Left hindlimb (tissue), 1 donor: ENCODE results near the gene LMO1.
A peak's percentile ranks its signal among the peaks of the same experiment; 100 is the strongest.

Experiments
- DNase-seq: peaks from one replicate; pipeline ENCODE4 v3.0.0-alpha.2; 2018

The LMO1 gene

DNA sequence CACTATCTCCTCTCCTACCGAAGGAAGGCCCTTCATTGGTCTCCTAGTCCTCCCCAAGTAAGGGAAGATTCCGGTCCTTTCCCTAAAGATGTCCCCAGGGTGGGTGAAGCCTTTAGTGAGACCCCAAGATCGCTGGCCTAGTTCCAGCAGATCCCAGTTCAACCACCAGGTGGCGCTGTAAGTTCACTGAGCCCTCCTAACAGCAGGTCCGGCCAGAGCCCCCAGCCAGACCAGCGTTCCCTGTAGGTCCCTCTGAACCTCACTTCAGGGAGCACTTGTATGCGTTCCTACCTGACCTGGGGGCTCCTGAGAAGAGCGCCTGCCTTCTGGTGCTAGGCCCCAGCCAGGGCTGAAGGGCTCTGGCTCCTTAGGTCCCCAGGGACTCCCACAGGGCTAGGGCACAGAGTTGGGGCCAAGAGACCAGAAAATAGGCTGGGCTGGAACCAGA is 38.1 kb downstream of the LMO1 start:
- peak; percentile 81 for DNase-seq

- no peak for DNase-seq
These were observed 39.0 kb downstream of the LMO1 start for GRCh38 chr11:8224711-8225110.

- DNase-seq, result no peak
These were observed 39.5 kb downstream of the LMO1 start for GRCh38 chr11:8224161-8224591.

DNA sequence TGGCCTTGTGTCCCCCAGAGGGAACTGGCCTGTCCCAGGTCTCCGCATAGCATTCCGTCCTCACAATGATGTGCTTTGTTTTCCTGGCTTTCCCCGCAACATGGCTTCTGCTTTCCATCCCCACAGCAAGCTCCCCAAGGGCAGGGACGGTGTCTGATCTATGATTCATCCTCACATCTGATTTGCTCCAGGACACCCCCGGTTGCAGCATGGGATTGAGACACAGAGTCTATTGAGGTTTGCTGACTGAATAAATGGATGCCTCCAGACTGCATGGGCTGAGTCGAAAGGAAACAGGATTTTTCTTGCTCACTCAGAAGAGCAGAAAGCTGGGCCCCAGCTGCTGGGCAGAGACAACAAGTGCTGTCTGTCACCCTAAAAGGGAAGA is 40.2 kb downstream of the LMO1 start:
- no peak for DNase-seq

DNA sequence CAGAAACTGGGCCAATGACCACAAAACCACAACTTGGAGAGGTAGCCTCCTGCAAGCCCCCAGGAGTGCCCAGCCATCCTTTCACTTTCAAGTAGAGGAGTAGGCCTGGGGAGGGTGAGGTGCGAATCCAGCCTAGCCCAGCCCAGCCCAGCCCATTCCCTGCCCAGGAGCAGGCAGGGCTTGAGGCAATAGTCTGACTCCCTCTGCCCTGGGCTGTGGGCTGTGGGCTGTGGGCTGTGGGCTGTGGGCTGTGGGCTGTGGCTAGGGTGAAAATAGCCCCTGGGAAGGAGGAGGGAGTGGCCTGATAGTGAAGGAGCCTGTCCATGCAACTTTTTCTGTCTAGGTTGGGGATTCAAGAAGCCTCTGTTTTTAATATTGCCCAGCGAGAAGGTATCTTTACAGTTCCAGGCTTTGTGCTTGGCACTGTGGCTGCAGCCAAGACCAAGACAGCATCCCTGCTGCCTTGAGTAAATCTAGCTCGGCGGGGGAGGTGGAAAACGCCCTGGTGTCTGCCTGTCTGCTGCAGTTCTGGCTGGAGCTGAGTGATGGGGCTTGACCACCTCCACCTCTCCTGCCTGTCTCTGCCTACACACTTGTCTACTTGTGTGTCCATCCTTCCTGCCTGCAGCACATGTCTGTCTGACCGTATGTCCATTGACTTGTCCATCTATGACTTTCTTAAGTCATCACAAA is 40.7 kb downstream of the LMO1 start:
- DNase-seq, result peak; percentile 59

GRCh38 chr11:8221917-8222495 is 41.7 kb downstream of the LMO1 start:
- no peak for DNase-seq

DNA sequence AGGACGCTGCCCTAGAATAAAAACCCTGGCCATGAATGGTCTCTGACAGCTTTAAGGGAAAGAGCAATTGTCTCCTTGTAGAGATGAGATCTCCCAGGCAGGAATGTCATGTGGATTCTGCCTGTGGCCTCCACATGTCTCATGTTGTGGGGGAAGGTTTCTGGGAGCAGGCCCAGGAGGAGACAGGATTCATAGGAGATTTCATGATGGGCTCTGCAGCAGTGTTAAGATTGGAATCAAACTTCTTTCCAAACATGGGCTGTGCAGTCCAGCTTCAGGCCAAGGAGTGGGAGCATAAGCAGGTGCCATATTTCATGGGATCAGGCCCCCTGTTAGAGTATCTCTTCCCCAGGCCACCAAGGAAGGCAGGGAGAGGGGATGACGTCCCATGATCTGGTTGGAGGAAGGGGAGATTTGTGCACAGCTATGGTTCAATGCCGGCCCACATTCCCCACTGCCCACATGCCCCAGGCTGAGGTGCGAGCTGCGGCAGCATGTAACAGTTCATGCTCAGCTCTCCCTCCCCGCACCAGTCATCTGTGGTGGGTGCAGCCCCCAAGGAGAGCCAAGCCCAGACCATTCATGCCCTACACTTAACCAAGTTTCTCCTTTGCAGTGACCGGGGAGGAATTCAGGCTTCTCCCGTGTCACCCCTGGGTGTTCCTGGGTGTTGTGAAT is 42.5 kb downstream of the LMO1 start:
- DNase-seq, result no peak

- DNase-seq, result no peak
These were observed 43.2 kb downstream of the LMO1 start for GRCh38 chr11:8220261-8221045.

- DNase-seq, result no peak
These were observed 44.2 kb downstream of the LMO1 start for GRCh38 chr11:8219257-8220021.

DNA sequence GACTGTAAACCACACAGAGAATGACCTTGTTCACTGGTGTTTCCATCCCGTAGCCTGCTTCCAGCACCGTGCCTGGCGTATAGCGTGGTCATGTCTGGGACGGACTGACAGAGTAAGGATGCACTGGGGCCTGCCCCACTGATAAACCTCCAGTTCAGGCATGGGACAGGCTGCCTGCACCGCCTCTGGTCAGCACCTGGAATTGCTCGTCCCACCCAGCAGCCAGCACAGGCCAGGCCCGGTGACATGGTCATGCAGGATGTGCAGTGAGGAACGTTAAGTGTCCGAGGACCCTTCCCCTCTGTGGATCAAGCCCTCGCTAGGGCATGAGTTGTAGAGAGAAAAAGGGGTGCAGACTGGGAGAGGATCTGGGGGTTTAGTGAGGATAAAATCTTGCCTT is 44.8 kb downstream of the LMO1 start:
- no peak for DNase-seq

DNA sequence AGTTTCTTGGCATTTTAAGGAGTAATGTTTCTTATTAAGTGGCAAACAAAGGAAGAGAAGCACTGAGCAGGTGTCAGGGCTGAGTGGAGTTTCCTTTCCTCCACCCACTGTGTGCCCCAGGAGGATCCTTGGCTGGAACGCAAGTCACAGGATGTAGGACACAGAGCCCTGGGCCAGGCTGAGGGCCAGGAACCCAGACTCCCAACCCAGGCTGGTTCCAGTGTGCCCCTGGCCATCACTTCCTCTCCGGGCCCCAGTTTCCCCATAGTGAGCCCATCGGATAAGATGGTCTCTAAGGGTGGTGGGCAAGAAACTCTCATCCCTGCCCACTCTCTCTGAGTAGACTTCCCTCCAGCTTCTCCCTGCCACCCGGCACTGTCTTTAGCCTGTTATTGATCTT is 45.3 kb downstream of the LMO1 start:
- DNase-seq, result no peak

- no peak for DNase-seq
These were observed 45.8 kb downstream of the LMO1 start for GRCh38 chr11:8217926-8218325.

- DNase-seq, result no peak
These were observed 46.5 kb downstream of the LMO1 start for GRCh38 chr11:8217136-8217535.

DNA sequence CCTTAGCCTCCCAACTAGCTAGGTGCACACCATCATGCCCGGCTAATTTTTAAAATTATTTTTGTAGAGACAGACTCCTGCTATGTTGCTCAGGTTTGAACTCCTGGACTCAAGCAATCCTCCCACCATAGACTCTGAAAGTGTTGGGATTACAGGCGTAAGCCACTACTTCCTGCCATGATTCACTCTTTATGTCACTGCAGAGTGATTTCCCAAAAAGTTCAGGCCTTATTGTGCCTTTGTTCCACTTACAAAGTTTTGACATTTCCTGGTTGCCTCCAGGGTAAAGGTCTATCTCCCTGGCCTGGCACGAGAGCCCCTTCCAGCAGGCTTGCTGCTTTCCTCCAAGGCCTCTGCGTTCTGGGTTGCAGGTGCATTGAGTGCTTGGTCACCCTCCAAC is 50.3 kb downstream of the LMO1 start:
- no peak for DNase-seq

- DNase-seq, result no peak
These were observed 54.4 kb downstream of the LMO1 start for GRCh38 chr11:8209208-8209807.

GRCh38 chr11:8207080-8208000 is 56.3 kb downstream of the LMO1 start:
- no peak for DNase-seq

DNA sequence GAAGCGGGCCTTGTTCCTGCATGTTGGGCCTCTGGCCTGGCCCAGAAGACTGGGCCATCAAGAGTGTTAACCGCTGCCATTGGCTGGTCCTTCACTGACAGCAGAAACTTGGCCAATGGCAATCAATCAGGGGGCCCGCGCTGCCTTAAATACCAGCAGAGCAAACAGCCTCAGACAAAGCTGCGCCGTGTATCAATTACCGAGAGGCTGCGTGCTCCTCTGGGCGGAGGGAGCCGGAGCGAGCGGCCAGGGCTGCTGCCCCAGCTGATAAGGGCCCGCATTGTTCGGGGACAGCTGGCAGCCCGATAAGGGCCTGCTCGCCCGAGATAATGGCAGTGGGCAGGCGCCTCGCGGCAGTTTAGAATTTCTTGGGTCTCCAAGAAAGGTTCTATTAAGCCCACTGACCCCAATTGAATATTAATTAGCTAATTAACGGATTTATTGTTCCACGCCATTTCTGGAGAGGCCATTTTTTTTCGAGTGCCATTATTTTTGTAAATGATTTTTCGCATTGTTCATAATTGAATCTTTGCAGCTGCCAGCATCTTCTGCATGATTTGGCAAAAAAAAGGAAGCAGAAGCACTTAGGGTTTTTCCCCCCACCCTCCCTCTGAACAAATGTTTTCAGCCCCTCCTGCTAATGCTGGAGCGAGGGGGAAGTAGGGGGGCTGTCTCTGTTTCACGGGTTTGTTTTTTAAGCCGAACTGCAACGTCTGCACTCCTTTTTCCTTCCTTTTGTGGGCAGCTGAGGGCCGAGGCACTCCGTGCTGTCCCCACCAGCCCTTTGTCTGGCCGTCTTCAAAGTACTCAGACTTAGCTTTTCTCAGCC is 57.2 kb downstream of the LMO1 start:
- peak; percentile 74 for DNase-seq

DNA sequence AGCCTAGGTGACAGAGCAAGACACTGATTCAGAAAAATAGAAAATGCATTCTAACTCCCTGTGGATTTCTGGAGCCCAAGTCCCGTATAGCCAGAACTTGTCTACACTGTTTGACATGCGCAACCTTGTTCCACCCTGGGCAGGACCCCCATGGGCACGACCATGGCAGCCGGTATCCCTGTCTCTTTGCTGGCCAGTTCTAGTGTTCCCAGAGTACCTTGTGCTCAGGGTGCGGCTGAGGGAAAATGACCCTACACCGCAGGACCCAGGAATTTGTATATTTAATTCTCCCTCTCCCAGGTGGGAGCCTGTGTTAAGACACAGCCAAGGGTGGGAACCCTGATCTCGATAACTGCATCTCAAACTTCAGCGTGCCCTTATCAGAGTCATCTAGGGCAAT is 58.1 kb downstream of the LMO1 start:
- DNase-seq, result no peak

DNA sequence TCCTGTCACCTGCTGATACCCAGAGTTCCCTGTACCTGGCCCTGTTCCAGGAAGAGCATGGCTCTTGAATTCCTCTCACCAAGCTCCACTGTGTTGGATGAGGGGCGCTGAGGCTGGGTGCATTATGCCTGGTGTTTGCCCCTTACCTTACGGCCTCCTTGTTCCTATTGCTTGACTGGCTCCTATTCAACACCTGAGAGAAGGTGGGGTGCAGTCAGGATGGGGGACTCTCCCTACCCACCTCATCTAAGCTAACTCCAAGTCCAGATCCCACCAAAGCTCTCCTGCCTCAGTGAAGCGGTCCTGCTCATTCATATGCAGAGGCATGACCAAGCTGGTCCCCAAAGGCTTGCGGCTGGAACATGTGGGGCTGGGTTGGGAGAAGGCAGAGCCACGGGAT is 59.1 kb downstream of the LMO1 start:
- DNase-seq, result no peak

DNA sequence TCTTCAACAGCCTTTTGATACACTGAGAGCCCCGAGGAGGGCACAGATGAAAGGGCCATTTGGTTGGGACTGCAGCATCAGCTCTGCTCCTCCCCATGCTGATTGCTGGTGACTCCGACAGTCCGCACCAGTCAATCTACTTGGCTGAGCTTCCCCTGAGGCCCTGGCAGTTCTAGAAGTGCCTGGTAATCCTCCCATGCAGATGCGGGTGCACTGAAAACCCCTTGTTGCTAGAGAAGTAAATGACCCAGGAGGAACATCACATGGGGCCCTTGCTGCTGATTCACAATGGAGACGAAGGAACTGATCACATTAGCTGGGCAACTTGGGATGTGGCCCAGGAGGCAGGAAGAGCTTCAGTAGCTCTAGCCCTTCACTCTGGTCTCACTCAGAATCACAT is 59.7 kb downstream of the LMO1 start:
- no peak for DNase-seq
